ENCODE data around the gene MESP2. TPM values are rescaled to one million over a fixed set of nuclear protein-coding genes. Genes with fewer than 3 reads are reported as not detected.

Gene MESP2
- total and polyA plus RNA-seq, 2 of the 13 experiments (the other 11 are each of a cell fraction or from before 2014, with no cell fraction given) = not detected

DNA sequence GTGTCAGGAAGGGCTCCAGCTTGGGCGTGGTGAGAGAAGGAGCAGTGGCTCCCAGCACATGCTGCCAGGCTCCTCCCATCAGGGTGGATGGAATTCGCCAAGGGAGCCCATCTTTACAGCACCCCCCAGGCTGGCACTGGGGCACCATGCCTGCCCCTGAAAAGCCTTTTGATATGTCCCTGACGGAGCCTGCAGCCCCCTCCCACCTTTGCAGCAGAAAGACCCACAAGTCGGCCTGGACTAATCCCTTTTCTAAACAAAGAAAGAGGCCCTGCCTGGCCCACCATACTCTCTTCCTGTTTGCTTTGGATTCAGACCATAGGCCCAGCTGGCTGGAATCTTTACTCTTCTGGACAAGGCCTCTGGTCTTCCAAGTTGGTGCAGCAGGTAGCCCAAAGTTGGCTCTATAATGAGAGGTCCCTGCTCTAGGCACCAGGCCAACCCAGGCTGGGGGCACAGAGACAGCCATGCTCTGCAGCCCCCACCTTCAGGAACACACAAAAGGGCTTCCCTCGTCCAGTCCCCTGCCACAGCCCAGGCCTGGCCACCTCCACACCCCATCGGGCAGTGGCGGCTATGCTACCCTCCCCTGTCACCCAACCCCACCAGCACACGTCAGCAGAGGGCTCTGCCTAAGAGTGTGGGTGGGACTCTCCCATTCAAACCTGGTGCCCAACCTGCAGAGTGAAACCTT is 33.1 kb downstream of the MESP2 start (continued):
- TF ChIP-seq MAFF (IDR thresholded peaks at IDR 0.05; ENCODE audit: low read depth, low read length) (no peak), SNAPC2 (CRISPR knock-in tag; IDR thresholded peaks at IDR 0.05) (no peak), SIX4 (CRISPR knock-in tag; IDR thresholded peaks at IDR 0.05) (peak; percentile 18; the same call in 1 of the 2 replicates), TRIM24 (CRISPR knock-in tag; IDR thresholded peaks at IDR 0.05) (0 out of 2 replicates have a peak, but pooled peaks have one; percentile 18), THAP8 (CRISPR knock-in tag; IDR thresholded peaks at IDR 0.05; ENCODE audit: borderline replicate concordance) (no peak), PCBP2 (optimal IDR thresholded peaks at IDR 0.05; ENCODE audit: low read depth, low read length, poor library complexity, severe bottlenecking) (no peak), STAG1 (CRISPR knock-in tag; IDR thresholded peaks at IDR 0.05) (no peak), ZNF605 (CRISPR knock-in tag; IDR thresholded peaks at IDR 0.05) (peak; percentile 95), JUN (CRISPR knock-in tag; IDR thresholded peaks at IDR 0.05) (no peak), IKZF5 (CRISPR knock-in tag; IDR thresholded peaks at IDR 0.05) (peak; percentile 85), MAFG (CRISPR knock-in tag; IDR thresholded peaks at IDR 0.05) (no peak), CBX2 (IDR thresholded peaks at IDR 0.05; ENCODE audit: low read depth, low read length) (no peak), CBX2 (CRISPR knock-in tag; IDR thresholded peaks at IDR 0.05; ENCODE audit: low read depth) (no peak), ZNF616 (CRISPR knock-in tag; IDR thresholded peaks at IDR 0.05; ENCODE audit: low read depth) (no peak), SP140L (CRISPR knock-in tag; IDR thresholded peaks at IDR 0.05; ENCODE audit: borderline replicate concordance) (no peak), FOXC1 (CRISPR knock-in tag; IDR thresholded peaks at IDR 0.05; ENCODE audit: borderline replicate concordance) (0 out of 2 replicates have a peak, but pooled peaks have one; percentile 68), TOE1 (CRISPR knock-in tag; IDR thresholded peaks at IDR 0.05) (no peak), ZNF33B (CRISPR knock-in tag; IDR thresholded peaks at IDR 0.05) (no peak), GATAD1 (CRISPR knock-in tag; IDR thresholded peaks at IDR 0.05) (no peak), MIER3 (CRISPR knock-in tag; IDR thresholded peaks at IDR 0.05; ENCODE audit: borderline replicate concordance) (peak; percentile 39; the same call in 1 of the 2 replicates), DMAP1 (CRISPR knock-in tag; IDR thresholded peaks at IDR 0.05) (peak; percentile 57; the same call in 1 of the 2 replicates)
- TF ChIP-seq, protein P1, sequence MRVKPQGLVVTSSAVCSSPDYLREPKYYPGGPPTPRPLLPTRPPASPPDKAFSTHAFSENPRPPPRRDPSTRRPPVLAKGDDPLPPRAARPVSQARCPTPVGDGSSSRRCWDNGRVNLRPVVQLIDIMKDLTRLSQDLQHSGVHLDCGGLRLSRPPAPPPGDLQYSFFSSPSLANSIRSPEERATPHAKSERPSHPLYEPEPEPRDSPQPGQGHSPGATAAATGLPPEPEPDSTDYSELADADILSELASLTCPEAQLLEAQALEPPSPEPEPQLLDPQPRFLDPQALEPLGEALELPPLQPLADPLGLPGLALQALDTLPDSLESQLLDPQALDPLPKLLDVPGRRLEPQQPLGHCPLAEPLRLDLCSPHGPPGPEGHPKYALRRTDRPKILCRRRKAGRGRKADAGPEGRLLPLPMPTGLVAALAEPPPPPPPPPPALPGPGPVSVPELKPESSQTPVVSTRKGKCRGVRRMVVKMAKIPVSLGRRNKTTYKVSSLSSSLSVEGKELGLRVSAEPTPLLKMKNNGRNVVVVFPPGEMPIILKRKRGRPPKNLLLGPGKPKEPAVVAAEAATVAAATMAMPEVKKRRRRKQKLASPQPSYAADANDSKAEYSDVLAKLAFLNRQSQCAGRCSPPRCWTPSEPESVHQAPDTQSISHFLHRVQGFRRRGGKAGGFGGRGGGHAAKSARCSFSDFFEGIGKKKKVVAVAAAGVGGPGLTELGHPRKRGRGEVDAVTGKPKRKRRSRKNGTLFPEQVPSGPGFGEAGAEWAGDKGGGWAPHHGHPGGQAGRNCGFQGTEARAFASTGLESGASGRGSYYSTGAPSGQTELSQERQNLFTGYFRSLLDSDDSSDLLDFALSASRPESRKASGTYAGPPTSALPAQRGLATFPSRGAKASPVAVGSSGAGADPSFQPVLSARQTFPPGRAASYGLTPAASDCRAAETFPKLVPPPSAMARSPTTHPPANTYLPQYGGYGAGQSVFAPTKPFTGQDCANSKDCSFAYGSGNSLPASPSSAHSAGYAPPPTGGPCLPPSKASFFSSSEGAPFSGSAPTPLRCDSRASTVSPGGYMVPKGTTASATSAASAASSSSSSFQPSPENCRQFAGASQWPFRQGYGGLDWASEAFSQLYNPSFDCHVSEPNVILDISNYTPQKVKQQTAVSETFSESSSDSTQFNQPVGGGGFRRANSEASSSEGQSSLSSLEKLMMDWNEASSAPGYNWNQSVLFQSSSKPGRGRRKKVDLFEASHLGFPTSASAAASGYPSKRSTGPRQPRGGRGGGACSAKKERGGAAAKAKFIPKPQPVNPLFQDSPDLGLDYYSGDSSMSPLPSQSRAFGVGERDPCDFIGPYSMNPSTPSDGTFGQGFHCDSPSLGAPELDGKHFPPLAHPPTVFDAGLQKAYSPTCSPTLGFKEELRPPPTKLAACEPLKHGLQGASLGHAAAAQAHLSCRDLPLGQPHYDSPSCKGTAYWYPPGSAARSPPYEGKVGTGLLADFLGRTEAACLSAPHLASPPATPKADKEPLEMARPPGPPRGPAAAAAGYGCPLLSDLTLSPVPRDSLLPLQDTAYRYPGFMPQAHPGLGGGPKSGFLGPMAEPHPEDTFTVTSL (CRISPR knock-in tag; IDR thresholded peaks at IDR 0.05; ENCODE audit: borderline replicate concordance) = no peak; the same call in 1 of the 2 replicates
- TF ChIP-seq, protein P2, sequence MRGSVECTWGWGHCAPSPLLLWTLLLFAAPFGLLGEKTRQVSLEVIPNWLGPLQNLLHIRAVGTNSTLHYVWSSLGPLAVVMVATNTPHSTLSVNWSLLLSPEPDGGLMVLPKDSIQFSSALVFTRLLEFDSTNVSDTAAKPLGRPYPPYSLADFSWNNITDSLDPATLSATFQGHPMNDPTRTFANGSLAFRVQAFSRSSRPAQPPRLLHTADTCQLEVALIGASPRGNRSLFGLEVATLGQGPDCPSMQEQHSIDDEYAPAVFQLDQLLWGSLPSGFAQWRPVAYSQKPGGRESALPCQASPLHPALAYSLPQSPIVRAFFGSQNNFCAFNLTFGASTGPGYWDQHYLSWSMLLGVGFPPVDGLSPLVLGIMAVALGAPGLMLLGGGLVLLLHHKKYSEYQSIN (CRISPR knock-in tag; IDR thresholded peaks at IDR 0.05; ENCODE audit: borderline replicate concordance) = no peak
